SK-N-SH (cell line): ENCODE measurements around the gene NIT1. TPM values are rescaled to one million over a fixed set of nuclear protein-coding genes. Genes with fewer than 3 reads are reported as not detected.
A peak's percentile ranks its signal among the peaks of the same experiment; 100 is the strongest.

Experiments used
- CTCF ChIP-seq: fragments of 200-600 bp; sonication (generic); IDR thresholded peaks from 2 replicates; pipeline ENCODE4 v1.6.1; 2017; ENCODE audit warnings: antibody characterized with exemption, mild to moderate bottlenecking, moderate library complexity
- GABPA ChIP-seq: IDR thresholded peaks from 2 replicates; pipeline ENCODE4 v1.4.0; 2012; ENCODE audit warnings: low read depth, mild to moderate bottlenecking
- JUND ChIP-seq: IDR thresholded peaks from 2 replicates; pipeline ENCODE4 v1.4.0; 2012
- RAD21 ChIP-seq: IDR thresholded peaks from 2 replicates; pipeline ENCODE4 v1.6.1; 2012; ENCODE audit warnings: mild to moderate bottlenecking, low read length
- SMC3 ChIP-seq: IDR thresholded peaks from 2 replicates; pipeline ENCODE4 v1.6.1; 2012; ENCODE audit warnings: low read depth, low read length, improper control_type of control experiment
- USF2 ChIP-seq: fragments of 150-350 bp; IDR thresholded peaks from 2 replicates; pipeline ENCODE4 v1.6.1; 2017; ENCODE audit warnings: antibody characterized with exemption, low read length, low read depth, borderline replicate concordance
- ZBTB33 ChIP-seq: IDR thresholded peaks from 2 replicates; pipeline ENCODE4 v1.4.0; 2012; ENCODE audit warnings: low read depth, borderline replicate concordance
- polyA plus RNA-seq, 3 experiments: library from polyadenylated mRNA; depleted of rRNA; stranded (reverse); fragments of >200 nt; gene quantifications; 2 replicates each; pipeline ENCODE4 v1.2.3, GENCODE V29; 2012
- TF ChIP-seq, protein P1 (sequence below): IDR thresholded peaks from 2 replicates; pipeline ENCODE4 v1.6.1; 2012; ENCODE audit warnings: mild to moderate bottlenecking, low read depth, low read length, moderate library complexity
- TF ChIP-seq, protein P2 (sequence below): IDR thresholded peaks from 2 replicates; pipeline ENCODE4; 2012
- TF ChIP-seq, protein P3 (sequence below): IDR thresholded peaks from 2 replicates; pipeline ENCODE4 v1.4.0; 2012; ENCODE audit warnings: low read depth

Gene NIT1
- polyA plus RNA-seq, 1 of the 3 experiments (the other 2 are of a cell fraction): 38.7 TPM

- TF ChIP-seq, protein P1, sequence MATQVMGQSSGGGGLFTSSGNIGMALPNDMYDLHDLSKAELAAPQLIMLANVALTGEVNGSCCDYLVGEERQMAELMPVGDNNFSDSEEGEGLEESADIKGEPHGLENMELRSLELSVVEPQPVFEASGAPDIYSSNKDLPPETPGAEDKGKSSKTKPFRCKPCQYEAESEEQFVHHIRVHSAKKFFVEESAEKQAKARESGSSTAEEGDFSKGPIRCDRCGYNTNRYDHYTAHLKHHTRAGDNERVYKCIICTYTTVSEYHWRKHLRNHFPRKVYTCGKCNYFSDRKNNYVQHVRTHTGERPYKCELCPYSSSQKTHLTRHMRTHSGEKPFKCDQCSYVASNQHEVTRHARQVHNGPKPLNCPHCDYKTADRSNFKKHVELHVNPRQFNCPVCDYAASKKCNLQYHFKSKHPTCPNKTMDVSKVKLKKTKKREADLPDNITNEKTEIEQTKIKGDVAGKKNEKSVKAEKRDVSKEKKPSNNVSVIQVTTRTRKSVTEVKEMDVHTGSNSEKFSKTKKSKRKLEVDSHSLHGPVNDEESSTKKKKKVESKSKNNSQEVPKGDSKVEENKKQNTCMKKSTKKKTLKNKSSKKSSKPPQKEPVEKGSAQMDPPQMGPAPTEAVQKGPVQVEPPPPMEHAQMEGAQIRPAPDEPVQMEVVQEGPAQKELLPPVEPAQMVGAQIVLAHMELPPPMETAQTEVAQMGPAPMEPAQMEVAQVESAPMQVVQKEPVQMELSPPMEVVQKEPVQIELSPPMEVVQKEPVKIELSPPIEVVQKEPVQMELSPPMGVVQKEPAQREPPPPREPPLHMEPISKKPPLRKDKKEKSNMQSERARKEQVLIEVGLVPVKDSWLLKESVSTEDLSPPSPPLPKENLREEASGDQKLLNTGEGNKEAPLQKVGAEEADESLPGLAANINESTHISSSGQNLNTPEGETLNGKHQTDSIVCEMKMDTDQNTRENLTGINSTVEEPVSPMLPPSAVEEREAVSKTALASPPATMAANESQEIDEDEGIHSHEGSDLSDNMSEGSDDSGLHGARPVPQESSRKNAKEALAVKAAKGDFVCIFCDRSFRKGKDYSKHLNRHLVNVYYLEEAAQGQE: no peak
- TF ChIP-seq USF2 (no peak), ZBTB33 (no peak), RAD21 (peak; percentile 49), SMC3 (peak; percentile 58), JUND (no peak), GABPA (no peak), CTCF (peak; percentile 65)
- TF ChIP-seq, protein P2, sequence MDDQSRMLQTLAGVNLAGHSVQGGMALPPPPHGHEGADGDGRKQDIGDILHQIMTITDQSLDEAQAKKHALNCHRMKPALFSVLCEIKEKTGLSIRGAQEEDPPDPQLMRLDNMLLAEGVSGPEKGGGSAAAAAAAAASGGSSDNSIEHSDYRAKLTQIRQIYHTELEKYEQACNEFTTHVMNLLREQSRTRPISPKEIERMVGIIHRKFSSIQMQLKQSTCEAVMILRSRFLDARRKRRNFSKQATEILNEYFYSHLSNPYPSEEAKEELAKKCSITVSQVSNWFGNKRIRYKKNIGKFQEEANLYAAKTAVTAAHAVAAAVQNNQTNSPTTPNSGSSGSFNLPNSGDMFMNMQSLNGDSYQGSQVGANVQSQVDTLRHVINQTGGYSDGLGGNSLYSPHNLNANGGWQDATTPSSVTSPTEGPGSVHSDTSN: no peak
- TF ChIP-seq, protein P3, sequence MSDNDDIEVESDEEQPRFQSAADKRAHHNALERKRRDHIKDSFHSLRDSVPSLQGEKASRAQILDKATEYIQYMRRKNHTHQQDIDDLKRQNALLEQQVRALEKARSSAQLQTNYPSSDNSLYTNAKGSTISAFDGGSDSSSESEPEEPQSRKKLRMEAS: no peak
Measured at GRCh38 chr1:161071886-161072371, 46.0 kb upstream of the NIT1 start (continued).
